T-cell (primary cell): ENCODE results near the gene ABL1. TPM values are rescaled to one million over a fixed set of nuclear protein-coding genes. Genes with fewer than 3 reads are reported as not detected.

Source experiments
- ATAC-seq, 4 experiments: fragments of 200-7000 bp in 3 of 4; fragments of 150-1000 bp in 1 of 4; cut with Tn5 transposase; replicated peaks in 1 of 4; 1 replicate in 3 of 4; 2 replicates in 1 of 4; pipeline ENCODE4 v1.10.0; 2021; ENCODE audit warnings: moderate library complexity in 3 of 4, mild to moderate bottlenecking in 2 of 4, moderate number of reproducible peaks in 1 of 4
- CTCF ChIA-PET, 2 donors: fragments of 300-600 bp; sonication (Branson Sonifier 250); formaldehyde crosslinking; loops; one replicate each; lab custom pipeline; 2022; ENCODE audit warnings: antibody characterized with exemption in 2 of 2; lab: Charles Lee
- POLR2A ChIA-PET, 2 donors: fragments of 300-600 bp; sonication (Branson Sonifier 250); formaldehyde crosslinking; loops; one replicate each; lab custom pipeline; 2022; ENCODE audit warnings: antibody characterized with exemption in 2 of 2; lab: Charles Lee
- DNase-seq, 35 experiments: peaks; one replicate each; pipeline versions ENCODE4 v3.0.0 to v3.0.0-alpha.2; 2013 to 2023
- H3K27ac ChIP-seq: one replicate; pipeline ENCODE4 v1.5.1; 2013; ENCODE audit warnings: low read length
- H3K27me3 ChIP-seq, 2 experiments: replicated peaks in 1 of 2; 1 replicate in 1 of 2; 2 replicates in 1 of 2; pipeline versions ENCODE4 v1.6.1 to v1.7.0; 2013; ENCODE audit warnings: low read length in 1 of 2, mixed read lengths in 1 of 2; ENCODE audit not compliant: control insufficient read depth in 2 of 2, insufficient read depth in 2 of 2; ENCODE audit errors: extremely low read depth in 1 of 2
- H3K36me3 ChIP-seq, 2 donors: 1 replicate in 1 of 2; 2 replicates in 1 of 2; pipeline versions ENCODE4 v1.6.1 to v1.7.0; 2013; ENCODE audit warnings: low read length in 1 of 2; ENCODE audit not compliant: control insufficient read depth in 2 of 2, insufficient read depth in 1 of 2; ENCODE audit errors: extremely low read depth in 1 of 2
- H3K4me1 ChIP-seq, 2 experiments: 1 replicate in 1 of 2; 2 replicates in 1 of 2; pipeline versions ENCODE4 v1.6.1 to v1.7.0; 2013; ENCODE audit warnings: low read length in 2 of 2, mixed read lengths in 1 of 2; ENCODE audit not compliant: insufficient read depth in 2 of 2, control insufficient read depth in 1 of 2; ENCODE audit errors: extremely low read depth in 1 of 2
- H3K4me3 ChIP-seq, 2 donors: 1 replicate in 1 of 2; 2 replicates in 1 of 2; pipeline versions ENCODE4 v1.5.1 to v1.7.0; 2013; ENCODE audit warnings: mild to moderate bottlenecking in 2 of 2, low read length in 1 of 2, moderate library complexity in 1 of 2; ENCODE audit not compliant: control insufficient read depth in 1 of 2; ENCODE audit errors: extremely low read depth in 1 of 2
- H3K9me3 ChIP-seq: 2 replicates; pipeline ENCODE4 v1.7.0; 2013
- H3K27ac Mint-ChIP-seq, 2 donors: one replicate each; pipeline ENCODE4 v1.8.0; 2020 to 2021; ENCODE audit warnings: mild to moderate bottlenecking in 2 of 2, mixed read lengths in 2 of 2
- H3K27me3 Mint-ChIP-seq, 2 donors: one replicate each; pipeline ENCODE4 v1.8.0; 2021 to 2022; ENCODE audit warnings: mixed read lengths in 2 of 2
- H3K36me3 Mint-ChIP-seq: one replicate; pipeline ENCODE4 v1.8.0; 2021; ENCODE audit warnings: mixed read lengths
- H3K4me1 Mint-ChIP-seq, 3 donors: one replicate each; pipeline ENCODE4 v1.8.0; 2020 to 2022; ENCODE audit warnings: mixed read lengths in 3 of 3, mild to moderate bottlenecking in 1 of 3
- H3K4me3 Mint-ChIP-seq, 3 donors: one replicate each; pipeline ENCODE4 v1.8.0; 2020 to 2022; ENCODE audit warnings: mild to moderate bottlenecking in 3 of 3, mixed read lengths in 3 of 3, moderate library complexity in 3 of 3
- H3K9me3 Mint-ChIP-seq, 3 donors: one replicate each; pipeline ENCODE4 v1.8.0; 2020 to 2022; ENCODE audit warnings: mixed read lengths in 3 of 3
- WGBS: methylation state at CpG from one replicate; pipeline ENCODE4 v1.1.5; 2013; ENCODE audit warnings: missing lambda C conversion rate; ENCODE audit not compliant: insufficient coverage; 5-methylcytosine and 5-hydroxymethylcytosine counted together
- total RNA-seq, 35 experiments: library from RNA in 6 of 35; stranded (reverse) in 6 of 35; fragments of 120-200 nt in 1 of 35; gene quantifications; one replicate each; pipeline versions ENCODE4 v1.2.1 to v1.2.4 and lab custom pipeline; 2013 to 2026

The ABL1 gene
- total RNA-seq, 5 donors from 2014 or later (not counting 1 experiment from before 2014, with no cell fraction given), result 33.3 to 40.0 (median 37.7) TPM

DNA sequence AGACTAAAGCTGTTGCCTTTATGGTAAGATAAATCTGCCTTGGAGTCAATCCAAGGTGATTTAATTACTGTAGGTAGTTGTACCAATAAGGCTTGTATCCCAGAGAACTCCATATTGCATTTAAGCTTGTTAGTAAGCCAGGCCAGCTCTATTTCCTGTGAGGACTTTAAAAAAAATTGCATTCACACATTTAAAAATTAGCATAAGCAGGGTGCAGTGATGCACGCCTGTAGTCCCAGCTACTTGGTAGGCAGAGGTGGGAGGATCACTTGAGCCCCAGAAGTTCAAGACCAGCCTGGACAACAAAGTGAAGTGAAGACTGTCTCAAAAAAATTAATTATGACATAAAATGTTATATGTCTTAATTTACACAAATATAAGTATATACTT lies 28.7 kb upstream of the ABL1 start:
- Mint-ChIP-seq H3K4me1 (peaks cover 16 to 19% (median 18%) of the 10 kb centered on the region in 3 donors), H3K27me3 (no peaks in the 10 kb centered on the region), H3K36me3 (peaks cover 6% of the 10 kb centered on the region), H3K27ac (no peak overlapping the region), H3K4me3 (no peak overlapping the region), H3K9me3 (no peaks in the 10 kb centered on the region)
- no peaks in the 10 kb centered on the region for H3K27me3 ChIP-seq
- no peak overlapping the region for H3K27ac ChIP-seq
- H3K9me3 ChIP-seq, result no peaks in the 10 kb centered on the region
- no peak overlapping the region for H3K4me3 ChIP-seq
- H3K4me1 ChIP-seq, result no peaks in the 10 kb centered on the region
- DNase-seq, result no peak
- H3K36me3 ChIP-seq, result no peaks in the 10 kb centered on the region
- ChIA-PET POLR2A (no interaction called here), CTCF (no interaction called here)
- no CpG with 5 or more reads among the region's 1 CpG for WGBS
- ATAC-seq, result no peak

DNA sequence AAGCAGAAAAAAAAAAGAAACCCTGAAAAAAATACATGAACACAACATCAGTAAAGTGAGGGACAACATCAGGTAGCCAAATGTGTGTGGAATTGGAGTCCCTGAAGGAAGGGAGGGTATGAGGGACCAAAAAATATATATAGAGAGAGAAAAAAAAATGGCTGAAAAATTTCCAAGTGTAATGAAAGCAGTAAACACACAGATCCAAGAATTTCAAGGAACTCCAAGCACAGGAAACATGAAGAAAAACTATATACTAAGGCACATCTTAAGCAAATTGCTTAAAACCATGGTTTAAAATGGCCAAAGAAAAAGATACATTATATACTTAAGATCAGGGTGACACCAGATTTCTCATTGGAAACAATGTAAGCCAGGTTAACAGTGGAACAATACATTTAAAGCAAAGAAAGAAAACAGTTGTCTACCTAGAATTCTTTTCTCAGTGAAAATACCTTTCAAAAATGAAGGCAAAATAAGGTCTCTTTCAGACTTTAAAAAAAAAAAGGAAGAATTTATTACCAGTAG lies 24.4 kb upstream of the ABL1 start:
- Histone ChIP-seq H3K4me1 (no peaks in the 10 kb centered on the region), H3K27ac (no peak overlapping the region), H3K4me3 (no peak overlapping the region), H3K27me3 (no peaks in the 10 kb centered on the region), H3K36me3 (no peaks in the 10 kb centered on the region), H3K9me3 (no peaks in the 10 kb centered on the region)
- ChIA-PET CTCF (interaction anchor here in 1 of 2 donors (0.5 kb wide), 1 partner anchor 103 kb away, joined by 3 read pairs; no protein-coding TSS in a partner anchor), POLR2A (no interaction called here)
- Mint-ChIP-seq H3K36me3 (peaks cover 10% of the 10 kb centered on the region), H3K4me1 (peaks cover 2 to 13% (median 11%) of the 10 kb centered on the region in 3 donors), H3K27ac (no peak overlapping the region), H3K9me3 (peaks cover 0 to 3% (median 0%) of the 10 kb centered on the region in 3 donors), H3K27me3 (no peaks in the 10 kb centered on the region), H3K4me3 (no peak overlapping the region)
- DNase-seq (no peak), ATAC-seq (no peak)

DNA sequence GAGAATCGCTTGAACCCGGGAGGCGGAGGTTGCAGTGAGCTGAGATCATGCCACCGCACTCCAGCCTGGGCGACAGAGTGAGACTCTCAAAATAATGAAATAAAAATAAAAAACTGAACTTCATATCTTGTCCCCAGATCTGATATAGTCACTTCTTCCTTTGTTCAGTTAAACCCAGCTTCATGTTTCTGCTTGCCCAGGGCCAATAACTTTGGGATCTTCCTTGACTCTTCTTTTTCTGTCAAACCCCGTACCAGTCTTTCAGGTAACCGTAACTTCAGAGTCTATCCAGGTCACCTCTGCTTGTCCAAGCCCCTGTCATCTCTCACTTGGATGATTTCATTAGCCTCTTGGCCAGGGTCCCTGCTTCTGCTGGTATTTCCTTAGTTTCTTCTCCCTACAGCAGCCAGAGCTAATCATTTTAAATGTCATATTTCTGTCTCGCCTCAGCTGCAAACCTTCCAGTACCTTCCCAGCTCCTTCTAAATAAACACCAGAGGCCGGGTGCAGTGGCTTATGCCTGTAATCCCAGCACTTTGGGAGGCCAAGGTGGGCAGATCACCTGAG lies 19.7 kb upstream of the ABL1 start:
- ChIA-PET POLR2A (no interaction called here), CTCF (no interaction called here)
- Histone ChIP-seq H3K27ac (no peak overlapping the region), H3K4me1 (no peaks in the 10 kb centered on the region), H3K27me3 (no peaks in the 10 kb centered on the region), H3K9me3 (no peaks in the 10 kb centered on the region), H3K36me3 (no peaks in the 10 kb centered on the region), H3K4me3 (no peak overlapping the region)
- H3K4me1 Mint-ChIP-seq, result peaks cover 0 to 8% (median 5%) of the 10 kb centered on the region in 3 donors
- ATAC-seq (no peak), DNase-seq (no peak)
- H3K9me3 Mint-ChIP-seq, result peaks cover 0 to 15% (median 12%) of the 10 kb centered on the region in 3 donors
- no peak overlapping the region for H3K27ac Mint-ChIP-seq
- 98% methylated on average over 4 of the region's 9 CpGs for WGBS
- no peak overlapping the region for H3K4me3 Mint-ChIP-seq
- H3K27me3 Mint-ChIP-seq, result no peaks in the 10 kb centered on the region
- H3K36me3 Mint-ChIP-seq, result peaks cover 13% of the 10 kb centered on the region

DNA sequence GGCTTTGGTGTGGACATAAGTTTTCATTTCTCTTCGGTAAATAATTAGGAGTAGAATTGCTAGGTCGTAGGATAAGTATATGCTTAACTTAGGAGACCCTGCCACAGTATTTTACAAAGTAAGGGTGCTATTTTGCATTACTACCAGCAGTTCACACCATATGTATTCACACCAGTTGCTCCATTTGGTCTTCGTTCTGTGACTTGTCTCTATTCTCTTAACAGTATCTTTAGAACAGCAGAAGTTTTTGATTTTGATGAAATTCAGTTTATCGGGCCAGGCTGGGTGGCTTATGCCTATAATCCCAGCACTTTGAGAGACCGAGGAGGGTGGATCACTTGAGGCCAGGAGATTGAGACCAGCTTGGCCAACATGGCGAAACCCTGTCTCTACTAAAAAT lies 17.1 kb upstream of the ABL1 start:
- no peaks in the 10 kb centered on the region for H3K4me1 ChIP-seq
- no CpG with 5 or more reads among the region's 6 CpGs for WGBS
- H3K9me3 ChIP-seq, result no peaks in the 10 kb centered on the region
- Mint-ChIP-seq H3K27me3 (no peaks in the 10 kb centered on the region), H3K9me3 (peaks cover 0 to 15% (median 12%) of the 10 kb centered on the region in 3 donors), H3K36me3 (peaks cover 16% of the 10 kb centered on the region), H3K4me3 (no peak overlapping the region), H3K4me1 (peaks cover 0 to 9% (median 9%) of the 10 kb centered on the region in 3 donors), H3K27ac (no peak overlapping the region)
- no peak overlapping the region for H3K27ac ChIP-seq
- CTCF ChIA-PET, result no interaction called here
- POLR2A ChIA-PET, result no interaction called here
- no peak for ATAC-seq
- no peak overlapping the region for H3K4me3 ChIP-seq
- no peak for DNase-seq
- H3K36me3 ChIP-seq, result no peaks in the 10 kb centered on the region
- H3K27me3 ChIP-seq, result no peaks in the 10 kb centered on the region

DNA sequence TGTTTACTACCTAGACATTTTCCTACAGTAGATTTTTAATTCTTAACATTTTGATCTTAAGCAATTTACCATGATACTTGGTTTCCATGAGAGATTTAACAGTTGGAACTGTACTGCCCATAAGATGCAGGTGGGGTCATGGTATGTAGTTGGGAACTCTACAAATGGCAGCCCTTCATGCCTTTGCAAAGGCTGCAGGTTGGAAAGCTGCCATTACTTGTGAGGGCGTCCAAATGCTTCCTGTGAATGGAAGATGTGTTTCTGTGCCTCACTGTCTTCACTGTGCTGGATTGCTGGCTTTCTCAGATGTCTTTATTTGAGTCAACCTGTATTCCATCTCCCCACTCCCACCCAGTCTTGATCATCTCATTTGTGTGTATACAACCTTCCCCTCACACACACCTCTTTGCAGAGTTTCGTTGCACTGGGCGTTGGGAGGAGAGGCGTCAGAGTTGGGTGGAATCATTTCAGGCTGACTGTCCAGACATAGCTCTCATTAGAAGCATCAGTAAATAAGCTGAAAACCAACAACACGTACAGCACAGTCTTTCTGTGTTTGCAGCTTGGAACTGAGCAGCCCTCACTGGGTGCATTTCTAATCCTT lies 14.8 kb upstream of the ABL1 start:
- Mint-ChIP-seq H3K27me3 (no peaks in the 10 kb centered on the region), H3K27ac (no peak overlapping the region), H3K9me3 (peaks cover 0 to 15% (median 12%) of the 10 kb centered on the region in 3 donors), H3K4me3 (no peak overlapping the region), H3K4me1 (peaks cover 0 to 9% (median 6%) of the 10 kb centered on the region in 3 donors), H3K36me3 (peaks cover 15% of the 10 kb centered on the region)
- DNase-seq, result no peak
- H3K4me1 ChIP-seq, result no peaks in the 10 kb centered on the region
- no peaks in the 10 kb centered on the region for H3K36me3 ChIP-seq
- ATAC-seq, result no peak
- no peaks in the 10 kb centered on the region for H3K27me3 ChIP-seq
- H3K27ac ChIP-seq, result no peak overlapping the region
- 80% methylated on average over 1 of the region's 5 CpGs for WGBS
- CTCF ChIA-PET, result no interaction called here
- H3K4me3 ChIP-seq, result no peak overlapping the region
- H3K9me3 ChIP-seq, result no peaks in the 10 kb centered on the region
- POLR2A ChIA-PET, result no interaction called here

DNA sequence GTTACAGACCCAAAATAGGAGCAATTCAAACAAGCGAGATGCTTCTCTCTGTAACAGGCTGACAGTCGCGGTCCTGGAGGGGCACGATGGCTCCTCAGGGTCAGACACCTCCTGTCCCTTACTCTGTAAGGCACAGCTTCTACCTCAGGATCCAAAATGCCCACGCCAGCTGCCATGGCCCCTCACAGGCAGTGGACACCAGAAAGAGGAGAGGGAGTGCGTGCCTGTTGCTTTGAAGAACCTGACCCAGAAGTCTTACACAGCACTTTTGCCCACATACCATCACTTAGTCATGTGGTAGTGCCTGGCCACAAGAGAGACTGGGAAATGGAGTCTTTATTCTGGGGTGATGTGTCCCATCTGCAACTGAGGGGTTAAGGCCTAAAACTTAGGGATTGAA lies 11.6 kb upstream of the ABL1 start:
- CTCF ChIA-PET, result no interaction called here

More for the DNA sequence above, 11.6 kb upstream of the ABL1 start:
- WGBS, result 100% methylated on average over 4 of the region's 6 CpGs
- POLR2A ChIA-PET, result no interaction called here
- no peak for DNase-seq
- no peak for ATAC-seq
- H3K4me3 Mint-ChIP-seq, result no peak overlapping the region
- no peaks in the 10 kb centered on the region for H3K4me1 ChIP-seq
- H3K27me3 Mint-ChIP-seq, result no peaks in the 10 kb centered on the region
- H3K36me3 ChIP-seq, result no peaks in the 10 kb centered on the region
- no peak overlapping the region for H3K4me3 ChIP-seq
- H3K9me3 ChIP-seq, result no peaks in the 10 kb centered on the region
- peaks cover 5% of the 10 kb centered on the region for H3K36me3 Mint-ChIP-seq
- H3K27me3 ChIP-seq, result no peaks in the 10 kb centered on the region
- H3K27ac Mint-ChIP-seq, result no peak overlapping the region
- H3K4me1 Mint-ChIP-seq, result peaks cover 0 to 9% (median 6%) of the 10 kb centered on the region in 3 donors
- H3K9me3 Mint-ChIP-seq, result peaks cover 0 to 3% (median 1%) of the 10 kb centered on the region in 3 donors
- no peak overlapping the region for H3K27ac ChIP-seq
